HG03175 (cell line): ENCODE measurements around the gene EPS8.

Experiments used
- ATAC-seq: cut with Tn5 transposase; IDR thresholded peaks from one replicate; pipeline ENCODE4 v1.9.1; 2021; ENCODE audit warnings: mild to moderate bottlenecking, moderate library complexity; ENCODE audit not compliant: unreplicated experiment

EPS8 gene

DNA sequence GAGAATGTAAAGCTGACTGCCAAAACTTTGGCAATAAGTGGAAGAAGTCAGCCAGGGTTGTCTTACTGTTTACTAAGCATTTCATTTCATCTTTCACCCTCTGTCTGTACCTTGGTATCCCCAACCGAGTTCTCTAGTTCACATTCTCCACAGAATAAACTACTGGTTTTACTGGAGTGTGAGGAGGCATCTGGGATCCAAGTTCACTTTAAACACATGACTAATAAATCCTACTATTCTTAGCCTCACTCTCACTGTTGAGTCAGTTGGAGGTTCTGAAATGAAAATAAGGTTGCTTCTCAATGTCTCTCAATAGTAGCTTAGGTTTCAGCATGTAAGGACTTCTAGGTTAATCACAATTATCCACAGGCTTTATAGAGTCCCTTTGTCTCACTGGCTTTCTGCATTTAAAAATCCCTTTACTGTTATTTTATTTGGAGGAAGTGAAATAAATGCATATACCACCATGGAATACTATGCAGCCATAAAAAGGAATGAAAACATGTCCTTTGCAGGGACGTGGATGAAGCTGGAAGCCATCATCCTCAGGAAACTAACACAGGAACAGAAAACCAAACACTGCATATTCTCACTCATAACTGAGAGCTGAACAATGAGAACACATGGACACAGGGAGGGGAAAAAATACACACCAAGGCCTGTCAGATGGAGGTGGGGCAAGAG, 95.8 kb downstream of the EPS8 start:
- no peak for ATAC-seq

DNA sequence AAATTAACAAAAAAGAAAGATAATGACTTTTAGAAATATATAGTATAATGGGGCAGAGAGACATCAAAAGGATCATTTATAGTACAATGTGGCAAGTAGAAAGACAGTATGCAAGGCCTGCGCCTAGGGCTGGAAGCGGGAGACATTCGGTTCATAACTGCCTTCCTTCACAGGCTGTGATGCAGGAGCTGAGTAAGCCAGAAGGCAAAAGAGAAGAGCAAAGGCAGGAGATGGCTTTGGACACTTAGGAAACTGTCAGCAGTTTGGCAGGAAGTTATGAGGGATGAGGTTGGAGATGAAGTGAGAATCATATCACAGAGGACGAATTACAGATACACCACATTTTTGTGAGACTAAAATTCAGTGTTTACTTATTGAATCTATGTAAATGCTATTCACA, 97.8 kb downstream of the EPS8 start:
- ATAC-seq = no peak

DNA sequence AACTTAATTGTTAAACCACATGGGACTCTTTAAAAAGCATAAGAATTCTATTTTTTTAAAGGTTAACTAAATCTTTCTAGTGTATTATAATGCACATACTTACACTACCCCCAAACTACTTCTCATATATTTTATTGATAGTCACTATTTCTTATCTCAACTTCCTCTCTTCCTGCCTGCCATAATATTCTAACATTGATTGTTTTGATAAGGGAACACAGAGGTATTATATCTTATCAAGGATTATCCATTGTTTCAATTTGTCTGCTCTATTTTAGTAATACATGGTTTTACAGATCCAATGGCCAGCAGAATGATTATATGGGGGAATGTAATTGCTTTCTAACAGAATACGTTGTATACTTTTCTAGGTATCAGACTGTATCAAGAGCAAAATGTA, 98.9 kb downstream of the EPS8 start:
- no peak for ATAC-seq

DNA sequence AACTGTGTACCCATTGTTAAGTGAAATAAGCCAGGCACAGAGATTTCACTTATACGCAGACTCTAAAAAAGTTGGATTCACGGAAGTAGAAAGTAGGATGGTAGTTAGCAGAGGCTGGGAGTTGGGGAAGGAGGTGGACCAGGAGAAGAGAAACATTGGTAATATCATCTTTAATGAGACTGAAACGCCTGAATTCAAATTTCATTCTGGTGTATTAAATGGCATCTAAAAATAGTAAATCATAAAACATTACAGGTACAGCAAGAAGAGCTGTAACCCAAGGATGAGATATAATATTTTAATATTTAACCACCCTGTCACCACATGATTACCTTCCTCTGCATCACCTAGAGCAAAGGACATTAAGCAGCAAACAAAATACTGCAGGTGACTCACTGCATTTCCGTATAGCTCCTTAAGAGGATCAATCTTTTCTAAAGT, 99.4 kb downstream of the EPS8 start:
- ATAC-seq = no peak

DNA sequence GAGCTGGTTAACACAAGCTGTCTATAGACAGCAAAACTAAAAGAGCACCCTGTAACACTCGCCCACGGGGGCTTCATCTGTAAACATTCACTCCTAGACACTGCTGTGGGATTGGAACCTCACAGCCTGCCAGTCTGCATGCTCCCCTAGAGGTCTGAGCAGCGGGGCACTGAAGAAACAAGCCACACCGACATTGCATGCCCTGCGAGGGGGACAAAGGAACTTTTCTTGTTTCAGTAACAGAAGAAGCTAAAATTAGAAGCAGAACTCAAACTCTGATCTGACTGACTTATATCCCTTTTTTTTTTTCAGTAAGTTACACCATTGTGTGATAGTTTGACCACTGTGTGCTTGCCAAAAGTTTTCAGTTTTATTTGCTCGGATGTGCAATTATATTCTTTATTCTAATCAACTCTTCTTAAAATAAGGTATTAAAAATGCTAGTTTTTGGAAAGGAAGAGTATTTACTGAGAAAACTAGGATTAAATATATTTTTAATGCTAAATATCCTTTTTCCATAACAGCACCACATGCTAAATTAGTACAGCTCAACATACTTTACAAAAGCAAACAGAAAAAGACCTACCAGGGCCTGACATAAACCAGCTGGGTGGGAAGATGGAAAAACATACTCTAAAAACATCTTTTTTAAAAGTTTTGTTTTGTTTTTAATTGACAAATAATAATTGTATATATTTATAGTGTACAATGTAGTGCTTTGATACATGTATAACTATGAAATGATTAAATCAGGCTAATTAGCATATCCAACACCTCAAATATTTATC, 100.2 kb downstream of the EPS8 start:
- ATAC-seq = no peak

DNA sequence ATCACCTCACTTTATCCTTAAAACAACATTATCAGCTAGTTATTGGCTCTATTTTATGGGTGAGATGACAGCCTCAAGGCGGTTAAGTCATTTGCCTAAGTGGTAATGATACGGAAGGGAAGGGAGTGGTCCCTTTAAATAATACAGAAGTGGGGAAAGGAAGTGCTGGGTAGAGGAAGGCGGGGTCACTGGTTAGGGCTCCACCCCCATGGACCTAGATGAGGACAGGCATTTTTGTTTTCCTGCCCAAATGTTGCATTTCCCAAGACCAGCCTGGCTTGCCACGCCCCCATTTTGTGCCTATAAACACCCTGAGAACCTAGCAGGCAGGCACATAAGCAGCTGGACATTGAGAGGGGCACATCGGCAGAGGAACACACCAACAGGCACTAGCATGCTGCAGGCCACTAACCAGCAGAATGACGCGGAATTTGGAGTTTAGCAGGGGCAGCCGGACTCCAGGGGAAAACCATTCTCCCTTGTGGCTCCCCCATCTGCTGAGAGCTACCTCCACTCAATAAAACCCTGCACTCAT, 100.9 kb downstream of the EPS8 start:
- peak; percentile 70 for ATAC-seq

DNA sequence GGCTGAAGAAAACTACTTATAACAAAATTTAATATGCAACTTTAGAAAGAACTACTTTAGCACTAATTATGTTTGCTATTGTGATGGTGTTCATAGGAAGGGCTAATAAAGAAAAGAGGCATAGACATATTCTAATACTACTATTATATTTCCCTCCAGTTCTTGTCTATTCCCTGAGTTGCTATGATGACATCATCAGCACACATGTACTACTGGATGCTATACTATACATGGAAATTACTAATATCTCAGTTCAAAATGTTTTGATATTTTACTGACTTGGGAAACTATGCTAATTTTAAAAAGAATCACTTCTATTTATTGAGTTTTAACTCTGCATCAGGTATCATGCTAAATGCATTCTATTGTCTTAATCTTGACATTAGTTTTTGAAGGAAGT, 101.6 kb downstream of the EPS8 start:
- ATAC-seq = no peak

DNA sequence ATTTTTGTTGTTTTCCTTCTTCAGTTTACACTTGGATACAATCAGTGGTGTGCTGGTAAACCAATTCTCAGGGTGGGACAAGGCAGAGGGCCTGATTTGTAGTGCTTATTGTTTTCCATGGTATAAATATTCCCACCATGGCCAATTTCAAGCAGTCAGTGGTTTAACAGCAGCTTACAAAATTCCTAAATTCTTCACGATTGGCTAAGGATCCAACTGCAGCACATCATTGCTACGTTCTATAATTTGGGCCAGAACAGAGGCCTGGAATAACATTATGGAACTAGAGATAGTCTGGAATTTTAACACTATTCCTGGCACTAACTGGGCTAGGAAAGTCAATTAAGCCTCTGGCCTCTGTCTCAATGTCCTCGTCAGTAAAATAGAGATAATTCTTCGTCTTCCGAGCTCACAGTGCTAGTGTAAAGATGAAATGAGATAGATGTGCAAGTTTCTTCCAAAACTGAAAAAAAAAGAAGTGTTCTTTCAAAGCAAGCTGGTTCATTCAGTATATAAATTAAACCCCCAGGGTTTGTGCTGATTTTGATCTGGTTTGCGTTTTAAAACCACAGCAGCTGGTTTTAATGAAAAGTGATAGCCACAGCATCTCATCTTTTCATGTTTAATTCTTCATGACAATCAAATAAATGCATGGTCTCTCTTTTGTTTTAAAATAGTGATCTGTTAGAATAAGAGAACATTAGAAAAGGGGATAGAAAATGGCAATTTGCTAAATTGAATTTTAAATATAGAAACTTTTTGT, 104.1 kb downstream of the EPS8 start:
- ATAC-seq = no peak

DNA sequence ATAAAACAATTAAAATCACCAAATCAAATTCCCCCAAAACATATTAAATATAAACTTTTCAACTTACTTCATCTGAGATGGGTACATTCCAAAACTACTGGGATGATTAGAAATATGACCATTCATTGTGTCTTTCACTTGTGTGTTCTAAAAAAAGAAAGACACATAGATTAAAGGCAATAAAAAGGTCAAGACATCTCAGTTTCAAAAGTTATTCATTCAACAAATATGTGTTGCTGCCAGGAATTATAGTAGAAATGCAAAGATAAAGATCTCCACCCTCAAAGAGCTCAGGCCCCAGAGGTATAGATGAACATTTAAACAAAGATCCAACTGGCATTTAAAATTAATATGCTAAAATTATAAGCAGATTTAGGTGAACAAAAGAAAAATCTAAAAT, 106.4 kb downstream of the EPS8 start:
- no peak for ATAC-seq

DNA sequence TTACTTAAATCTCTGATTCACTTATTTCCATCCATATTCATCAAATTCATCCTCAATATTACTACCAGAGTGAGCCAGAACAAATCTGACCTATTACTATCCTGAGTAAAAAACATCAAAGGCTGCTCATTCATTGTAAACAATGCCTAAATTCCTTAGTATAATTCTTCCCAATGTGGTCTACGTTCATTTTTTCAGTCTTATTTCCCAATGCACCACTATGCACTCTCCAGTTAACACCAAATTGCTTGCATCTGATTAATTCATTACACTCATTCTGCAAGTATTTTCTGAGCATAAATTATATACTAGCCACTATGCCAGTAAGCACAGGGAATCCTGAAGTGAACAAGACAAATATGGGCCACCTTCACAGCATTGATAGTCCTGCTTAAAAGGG, 110.0 kb downstream of the EPS8 start:
- ATAC-seq = no peak

DNA sequence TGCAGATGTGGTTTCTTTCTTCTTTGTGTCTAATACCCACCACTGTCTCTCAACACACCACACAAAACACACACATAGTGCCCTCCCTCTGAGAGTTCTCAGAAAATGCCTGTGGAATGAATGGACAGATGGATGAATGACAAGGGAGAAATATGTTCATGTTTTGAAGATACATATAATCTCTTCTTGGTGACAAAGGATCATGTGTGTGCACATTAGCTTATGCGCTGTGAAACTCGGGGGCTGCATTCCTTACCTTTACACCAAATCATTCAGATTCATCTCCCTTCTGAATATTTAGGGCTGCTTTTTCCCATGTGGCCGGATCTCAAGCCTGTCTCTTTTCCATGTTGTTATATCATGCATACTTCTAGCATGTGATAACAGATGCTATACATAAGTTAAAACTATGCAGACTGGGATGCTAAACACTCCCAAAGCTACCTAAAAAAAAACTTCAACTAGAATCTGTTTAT, 111.4 kb downstream of the EPS8 start:
- ATAC-seq = no peak

DNA sequence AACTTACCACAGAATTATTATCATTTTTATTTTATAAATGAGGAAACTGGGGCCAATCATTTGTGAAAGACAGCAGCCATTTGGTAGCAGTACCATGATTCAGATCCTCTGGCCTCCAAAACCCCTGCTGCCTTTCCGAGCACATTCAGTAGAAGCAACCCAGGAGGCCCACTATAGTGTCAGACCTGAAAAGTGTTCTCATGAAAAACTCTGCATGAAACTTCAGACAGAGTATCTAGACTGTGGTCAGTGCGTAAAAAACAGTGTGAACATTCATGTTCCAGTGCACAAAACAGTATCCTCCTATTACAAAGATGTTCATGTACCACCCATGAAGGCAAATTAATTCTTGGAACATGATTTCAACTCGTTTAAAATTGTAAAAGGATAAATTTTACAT, 112.0 kb downstream of the EPS8 start:
- no peak for ATAC-seq

DNA sequence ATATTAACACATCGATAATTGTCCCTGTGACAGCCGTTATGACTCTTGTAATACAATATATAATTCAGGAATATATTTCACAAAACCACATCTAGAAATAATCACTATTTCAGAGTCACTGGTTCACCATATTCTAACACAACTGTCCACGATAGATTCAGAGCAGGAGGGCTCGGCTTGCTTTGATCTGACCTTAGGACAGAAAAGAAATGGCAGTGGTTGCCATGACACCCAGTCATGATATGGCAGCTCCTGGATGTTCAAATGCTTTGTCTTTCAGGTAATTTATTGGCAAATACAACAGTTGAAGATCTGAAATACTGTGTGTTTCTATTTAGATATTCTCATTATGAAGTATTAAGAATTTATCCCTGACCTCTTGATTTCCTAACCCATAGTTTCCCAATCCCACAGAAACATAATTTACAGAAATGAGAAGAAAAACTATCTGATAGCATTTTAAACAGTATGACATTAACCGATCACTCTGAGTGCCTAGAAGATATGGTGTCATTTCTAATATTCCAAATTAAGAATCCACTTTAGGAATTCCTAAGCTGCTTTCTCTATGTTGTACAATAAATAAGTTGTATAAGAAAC, 116.4 kb downstream of the EPS8 start:
- no peak for ATAC-seq

DNA sequence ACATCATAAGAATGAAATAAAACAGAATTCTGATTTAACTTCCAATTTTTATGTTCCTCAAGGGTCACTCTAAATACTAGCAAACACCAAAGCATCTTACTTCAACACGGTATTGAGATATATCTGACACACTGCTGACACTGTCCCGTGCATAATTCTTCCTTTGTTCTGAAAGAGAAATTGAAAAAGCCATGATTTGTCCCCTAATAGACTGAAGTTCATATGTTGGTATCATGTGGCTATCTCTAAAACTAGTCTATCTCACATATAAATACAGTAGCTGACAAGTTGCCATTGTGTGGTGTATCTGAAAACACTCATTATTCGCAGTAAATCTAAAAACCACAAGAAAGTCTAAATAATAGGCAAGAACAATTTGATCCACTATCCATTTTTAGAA, 118.4 kb downstream of the EPS8 start:
- ATAC-seq = no peak

DNA sequence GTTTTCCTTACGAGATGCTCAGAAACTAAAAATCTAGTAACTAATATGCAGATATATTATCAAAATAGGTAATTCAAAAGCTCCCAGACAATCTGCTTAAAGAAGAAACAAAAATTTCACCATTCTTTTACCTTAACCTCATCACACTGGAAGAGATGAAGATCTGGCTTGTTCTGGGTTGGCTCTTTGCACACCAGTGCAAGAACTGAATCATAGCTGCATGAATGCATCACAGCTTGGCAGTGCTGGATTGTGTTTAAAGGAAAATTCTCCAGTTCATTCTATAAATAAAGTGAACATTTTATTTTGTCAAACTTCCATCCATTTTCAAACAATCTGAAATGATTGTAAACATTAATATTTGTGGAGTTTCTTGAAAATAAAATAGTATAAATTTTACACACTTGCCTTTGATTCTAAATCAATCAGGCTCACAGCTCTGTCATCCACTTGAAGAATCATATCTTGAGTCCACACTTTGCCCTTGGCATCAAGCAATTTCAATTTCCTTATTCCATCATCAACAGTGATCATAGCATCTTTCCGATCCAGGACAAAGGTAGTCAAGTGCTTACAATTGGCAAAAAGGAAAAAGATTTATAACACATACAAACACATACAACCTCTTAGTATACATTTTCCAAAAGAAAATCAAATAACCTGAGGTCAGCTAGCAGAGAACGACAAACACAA, 119.8 kb downstream of the EPS8 start:
- ATAC-seq = no peak

DNA sequence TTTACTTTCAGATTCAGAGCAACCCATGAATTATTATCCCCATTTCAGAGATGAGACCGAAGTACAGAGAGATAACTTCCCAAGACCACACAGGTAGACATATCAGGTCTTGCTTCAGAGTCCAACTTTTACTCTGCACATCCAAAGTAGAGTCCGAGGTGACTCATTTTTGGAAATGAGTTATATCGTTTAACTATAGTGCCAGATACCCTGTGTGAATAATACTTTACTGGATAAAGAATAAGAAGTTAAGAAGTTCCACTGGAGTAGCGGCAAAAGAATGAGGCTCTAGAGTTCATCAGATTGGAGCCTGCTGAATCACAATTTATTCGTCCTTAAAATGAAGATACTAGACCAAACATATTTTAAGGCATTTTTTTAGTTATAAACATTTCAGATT, 124.7 kb downstream of the EPS8 start:
- ATAC-seq = no peak

DNA sequence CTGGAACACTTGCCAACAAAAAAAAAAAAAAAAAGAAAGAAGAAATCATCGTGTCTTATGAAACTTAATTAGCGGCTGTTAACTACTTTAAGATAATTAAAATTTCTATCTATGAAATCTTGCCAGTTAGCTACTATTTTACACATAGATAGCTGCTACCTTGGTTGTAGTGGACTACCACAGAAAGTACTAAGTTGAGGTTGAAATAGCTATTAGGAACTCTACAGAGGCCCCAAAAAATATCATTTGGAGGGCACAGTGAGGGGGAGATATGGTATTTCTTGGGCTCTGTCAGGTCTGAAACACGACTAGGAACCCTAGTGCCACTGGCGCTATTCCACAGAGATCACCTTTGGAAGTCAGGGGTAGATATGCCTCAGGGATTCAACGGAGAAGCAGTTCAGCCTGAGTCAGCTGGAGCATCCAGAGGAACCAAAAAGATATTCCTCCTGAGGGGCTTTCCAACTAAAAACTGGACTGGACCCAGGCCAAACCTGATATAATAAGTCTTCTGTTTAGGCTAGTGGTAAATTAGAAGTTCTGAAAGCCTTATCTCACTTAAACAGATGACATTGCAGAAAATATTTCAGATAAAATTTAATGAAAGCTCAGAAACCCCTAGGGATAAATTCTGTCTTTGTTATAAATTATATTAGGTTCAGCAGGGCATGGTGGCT, 126.1 kb downstream of the EPS8 start:
- ATAC-seq = no peak

DNA sequence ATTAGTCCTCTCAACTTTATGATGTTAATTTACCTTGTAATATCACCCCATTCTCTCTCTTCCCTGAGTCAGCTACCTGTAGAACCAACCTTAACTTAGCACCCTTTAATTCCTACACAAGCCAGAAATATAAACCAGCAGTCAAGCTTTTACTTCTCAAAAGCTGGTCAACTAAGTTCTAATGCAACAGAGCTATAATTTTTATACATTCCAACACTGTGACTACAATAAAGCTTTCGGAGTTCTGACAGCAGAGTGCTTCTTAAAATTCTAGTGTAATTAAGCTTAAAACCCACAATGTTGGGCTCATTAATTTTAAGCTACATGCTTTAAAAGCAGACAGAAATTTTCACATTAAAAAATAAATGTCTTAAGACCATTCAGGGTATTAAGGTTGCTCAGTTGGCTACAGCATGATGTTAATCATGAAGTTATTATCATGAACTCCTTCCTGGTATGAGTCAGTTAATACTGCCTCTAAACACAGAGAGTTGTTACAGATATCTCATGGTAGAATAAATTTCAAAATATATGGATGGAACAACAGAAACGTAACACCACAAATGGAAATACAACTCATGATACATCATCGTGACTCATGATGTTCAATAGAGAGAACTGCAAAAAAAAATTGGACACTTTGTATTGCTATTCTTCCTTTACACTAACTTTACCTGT, 126.7 kb downstream of the EPS8 start:
- ATAC-seq = no peak

DNA sequence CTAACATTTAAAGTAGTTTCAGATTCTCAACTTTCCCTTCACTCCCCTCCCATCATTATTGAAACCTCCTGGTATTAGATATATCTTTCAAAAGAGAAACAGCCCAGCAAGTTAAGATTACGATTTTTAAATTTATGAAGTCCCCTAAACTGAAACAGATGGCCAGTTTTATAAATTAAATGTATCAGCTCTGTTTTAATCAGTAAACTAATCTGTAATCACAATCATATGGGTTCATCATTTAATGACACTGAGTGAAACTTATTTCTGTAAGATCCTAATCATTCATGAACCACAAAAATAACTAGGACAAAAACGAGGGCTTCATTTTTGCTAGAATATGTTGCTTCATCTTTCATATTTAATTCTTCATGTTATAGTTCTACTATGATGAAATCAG, 137.8 kb downstream of the EPS8 start:
- no peak for ATAC-seq
